Stromal cell of bone marrow (primary cell): ENCODE data around the gene PRSS8.
"Not testable (repeated sequence)": the region's sequence is repeated elsewhere in the genome, so short reads cannot be mapped to it uniquely, and the experiment has no call there.

Source experiments
- DNase-seq: peaks from one replicate; pipeline ENCODE4 v3.0.0-alpha.2; 2012; ENCODE audit warnings: low read depth

PRSS8 gene

GRCh38 chr16:31135535-31136286 lies at the start of gene PRSS8:
TSS of gene PRSS8 (minus strand) at chr16:31135727. CDS start at chr16:31135498, 229 bp downstream.
- no peak for DNase-seq

- DNase-seq: no peak
Measured at GRCh38 chr16:31184888-31185287, 49.4 kb upstream of the PRSS8 start.

GRCh38 chr16:31183432-31184428 lies 48.2 kb upstream of the PRSS8 start:
- DNase-seq: no peak

- no peak for DNase-seq
Measured at GRCh38 chr16:31182391-31182790, 46.9 kb upstream of the PRSS8 start.

- DNase-seq: no peak
Measured at GRCh38 chr16:31181102-31181830, 45.7 kb upstream of the PRSS8 start.

GRCh38 chr16:31179747-31180459 lies 44.4 kb upstream of the PRSS8 start, which contains the start of gene FUS:
TSS of gene FUS (plus strand) at chr16:31180139. CDS start at chr16:31180215, 76 bp downstream.
- peak; percentile 58 for DNase-seq

GRCh38 chr16:31179219-31179746 lies 43.8 kb upstream of the PRSS8 start:
- no peak for DNase-seq

- no peak for DNase-seq
Measured at GRCh38 chr16:31177136-31177535, 41.6 kb upstream of the PRSS8 start.

- DNase-seq: not testable (repeated sequence)
Measured at GRCh38 chr16:31170048-31170447, 34.5 kb upstream of the PRSS8 start.

- no peak for DNase-seq
Measured at GRCh38 chr16:31168848-31169247, 33.3 kb upstream of the PRSS8 start.

- no peak for DNase-seq
Measured at GRCh38 chr16:31167315-31167714, 31.8 kb upstream of the PRSS8 start.

GRCh38 chr16:31157136-31157535 lies 21.6 kb upstream of the PRSS8 start:
- no peak for DNase-seq

GRCh38 chr16:31150976-31151375 lies 15.4 kb upstream of the PRSS8 start:
- DNase-seq: not testable (repeated sequence)

GRCh38 chr16:31149894-31150890 lies 14.7 kb upstream of the PRSS8 start, which contains the start of gene PRSS36:
TSS of gene PRSS36 (minus strand) at chr16:31150066. CDS start at chr16:31150035, 31 bp downstream.
- no peak for DNase-seq

GRCh38 chr16:31149332-31149731 lies 13.8 kb upstream of the PRSS8 start:
- DNase-seq: no peak

GRCh38 chr16:31148896-31149295 lies 13.4 kb upstream of the PRSS8 start:
- no peak for DNase-seq

- no peak for DNase-seq
Measured at GRCh38 chr16:31148281-31148728, 12.8 kb upstream of the PRSS8 start.

GRCh38 chr16:31147574-31147973 lies 12.0 kb upstream of the PRSS8 start:
- DNase-seq: no peak

- DNase-seq: no peak
Measured at GRCh38 chr16:31145398-31145990, 10.0 kb upstream of the PRSS8 start.
